Right lobe of liver (tissue), 4 donors: ENCODE data around the gene DNASE2B.

ENCODE experiments used
- CTCF ChIP-seq, 4 donors: fragments of 200-600 bp in 3 of 4; fragments of 450-650 bp in 1 of 4; IDR thresholded peaks; one replicate each; pipeline versions ENCODE4 v1.5.1 to v1.8.0; 2016 to 2022; ENCODE audit warnings: antibody characterized with exemption in 4 of 4, mild to moderate bottlenecking in 2 of 4
- POLR2A ChIP-seq: fragments of 450-650 bp; IDR thresholded peaks from one replicate; pipeline ENCODE4 v1.6.1; 2017; ENCODE audit warnings: antibody characterized with exemption, mild to moderate bottlenecking
- donor health status: DM: no; HTN: no; CAD: no.
- donor health status: DM: no; HTN: no; CAD: no.
- donor health status: DM: no; HTN: yes; CAD: no.

- TF ChIP-seq CTCF (IDR thresholded peaks at IDR 0.05) (no peak), POLR2A (no peak)
Observed at GRCh38 chr1:84401156-84401555, 2.9 kb downstream of the DNASE2B start.
